ENCODE results near the gene PNLIPRP1. TPM values are rescaled to one million over a fixed set of nuclear protein-coding genes. Genes with fewer than 3 reads are reported as not detected.

PNLIPRP1 gene
- not detected in 5 replicates for total RNA-seq (2022; extraction: Qiagen RNA extraction)

DNA sequence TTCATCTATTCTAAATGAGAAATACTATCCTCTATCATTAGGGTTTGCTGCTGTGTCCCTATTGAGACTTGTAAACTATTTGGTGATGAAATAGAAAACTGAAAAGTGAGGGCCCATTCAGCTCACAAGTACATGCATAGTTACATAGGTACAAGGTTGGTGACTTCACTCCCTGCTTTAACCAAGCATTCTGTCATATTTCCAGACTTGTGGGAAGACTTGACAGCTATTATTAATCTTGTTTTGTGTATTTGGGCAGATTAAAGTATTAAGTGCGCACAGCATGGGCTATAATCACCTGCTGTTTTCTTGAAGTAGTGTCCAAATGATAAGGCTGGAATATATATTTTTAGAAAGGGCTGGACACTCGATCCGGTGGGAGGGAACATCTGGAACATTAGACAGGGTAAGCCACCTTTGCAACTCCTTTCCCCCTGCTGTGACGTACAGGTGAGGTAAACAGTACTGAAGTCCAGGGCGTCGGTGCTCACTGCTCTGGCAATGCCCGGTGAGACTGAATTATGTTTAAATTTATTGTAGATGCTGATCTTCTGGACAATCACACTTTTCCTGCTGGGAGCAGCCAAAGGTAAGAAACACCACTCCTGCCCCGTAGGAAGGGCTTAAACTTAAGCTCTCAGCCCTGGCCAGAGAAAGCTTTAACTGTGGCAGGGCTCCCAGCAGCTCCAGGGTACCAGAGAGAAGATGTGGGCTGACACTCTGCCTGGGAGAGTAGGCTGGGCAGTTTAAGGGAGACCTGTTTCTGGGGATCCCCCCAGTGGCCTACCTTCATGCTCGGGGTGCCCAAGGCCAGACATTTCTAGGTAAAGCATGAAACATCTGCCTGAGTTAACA, at the start of gene PNLIPRP1:
TSS of gene PNLIPRP1 (plus strand) at position 370 of the 855 bp plus-strand sequence. CDS start at position 541, 171 bp downstream.

DNA sequence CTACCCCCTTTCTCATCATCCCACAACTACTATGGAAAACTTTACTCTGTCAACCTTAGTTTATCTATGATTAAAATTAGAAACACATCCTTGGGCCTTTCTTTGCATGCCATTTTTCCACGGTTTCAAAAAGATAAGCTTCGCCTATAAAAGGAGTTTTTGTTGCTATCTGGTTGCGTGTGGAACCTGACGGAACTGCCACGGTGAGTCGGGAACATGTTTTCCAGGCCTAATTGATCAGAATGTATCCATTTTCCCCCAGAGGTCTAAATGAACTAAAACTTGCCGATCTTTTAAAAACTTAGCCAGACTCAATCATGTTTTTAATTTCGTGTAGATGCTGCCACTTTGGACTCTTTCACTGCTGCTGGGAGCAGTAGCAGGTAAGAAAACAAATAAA, 45.0 kb upstream of the PNLIPRP1 start, which contains the start of gene PNLIP:
TSS of gene PNLIP (plus strand) at position 176 of the 400 bp plus-strand sequence. CDS start at position 338, 162 bp downstream.

GRCh38 chr10:116620423-116621400, 30.0 kb downstream of the PNLIPRP1 start, which contains the start of gene PNLIPRP2:
Gene PNLIPRP2 (plus strand): TSS chr10:116620953.

Other genes with a start within 250 kb of the PNLIPRP1 start
- 0.08 TPM in 1 of 5 replicates, not detected in the others for gene PNLIPRP3, start 163.1 kb upstream of the PNLIPRP1 start, total RNA-seq (2022; extraction: Qiagen RNA extraction)
- 0.11 to 0.12 TPM in 2 of 5 replicates, not detected in the others for gene PNLIP, start 45.0 kb upstream of the PNLIPRP1 start, total RNA-seq (2022; extraction: Qiagen RNA extraction)
- not detected in 5 replicates for gene PNLIPRP2, start 30.0 kb downstream of the PNLIPRP1 start, total RNA-seq (2022; extraction: Qiagen RNA extraction)
- 8.8 to 10.5 TPM (median 9.7 TPM) in 5 replicates for gene HSPA12A, start 151.6 kb downstream of the PNLIPRP1 start, total RNA-seq (2022; extraction: Qiagen RNA extraction)